Measurements from ENCODE around the gene SKI.

The SKI gene

GRCh38 chr1:2274929-2275475, 46.9 kb downstream of the SKI start:
- DNase-seq (ENCODE audit: low read depth in 2 of 2, low spot score in 1 of 2) = no peak

- DNase-seq (ENCODE audit: low read depth in 2 of 2, low spot score in 1 of 2) = no peak
Measured at GRCh38 chr1:2275796-2276536, 47.8 kb downstream of the SKI start.

GRCh38 chr1:2276803-2277580, 48.9 kb downstream of the SKI start:
- DNase-seq (ENCODE audit: low read depth in 2 of 2, low spot score in 1 of 2) = no peak

- no peak for DNase-seq (ENCODE audit: low read depth in 2 of 2, low spot score in 1 of 2)
Measured at GRCh38 chr1:2277741-2278488, 49.8 kb downstream of the SKI start.

- DNase-seq (ENCODE audit: low read depth in 2 of 2, low spot score in 1 of 2) = no peak
Measured at GRCh38 chr1:2278591-2279209, 50.6 kb downstream of the SKI start.

GRCh38 chr1:2279210-2279639, 51.1 kb downstream of the SKI start:
- DNase-seq (ENCODE audit: low read depth in 2 of 2, low spot score in 1 of 2) = no peak

- DNase-seq (ENCODE audit: low read depth in 2 of 2, low spot score in 1 of 2) = no peak
Measured at GRCh38 chr1:2279817-2280216, 51.7 kb downstream of the SKI start.

- no peak for DNase-seq (ENCODE audit: low read depth in 2 of 2, low spot score in 1 of 2)
Measured at GRCh38 chr1:2282556-2283270, 54.6 kb downstream of the SKI start.

GRCh38 chr1:2283371-2283990, 55.4 kb downstream of the SKI start:
- DNase-seq (ENCODE audit: low read depth in 2 of 2, low spot score in 1 of 2) = no peak

GRCh38 chr1:2283991-2284895, 56.1 kb downstream of the SKI start:
- no peak for DNase-seq (ENCODE audit: low read depth in 2 of 2, low spot score in 1 of 2)

- DNase-seq (ENCODE audit: low read depth in 2 of 2, low spot score in 1 of 2) = no peak
Measured at GRCh38 chr1:2284932-2285331, 56.8 kb downstream of the SKI start.

- no peak for DNase-seq (ENCODE audit: low read depth in 2 of 2, low spot score in 1 of 2)
Measured at GRCh38 chr1:2286923-2287322, 58.8 kb downstream of the SKI start.

- DNase-seq (ENCODE audit: low read depth in 2 of 2, low spot score in 1 of 2) = no peak
Measured at GRCh38 chr1:2287649-2288048, 59.5 kb downstream of the SKI start.

- DNase-seq (ENCODE audit: low read depth in 2 of 2, low spot score in 1 of 2) = no peak
Measured at GRCh38 chr1:2288311-2288710, 60.2 kb downstream of the SKI start.

- DNase-seq (ENCODE audit: low read depth in 2 of 2, low spot score in 1 of 2) = no peak
Measured at GRCh38 chr1:2288816-2289536, 60.9 kb downstream of the SKI start.

- DNase-seq (ENCODE audit: low read depth in 2 of 2, low spot score in 1 of 2) = no peak
Measured at GRCh38 chr1:2289607-2290006, 61.5 kb downstream of the SKI start.

- DNase-seq (ENCODE audit: low read depth in 2 of 2, low spot score in 1 of 2) = no peak
Measured at GRCh38 chr1:2290171-2290578, 62.1 kb downstream of the SKI start.
